GM12873 (cell line): ENCODE data around the gene KLRF2.

Experiments
- CTCF ChIP-seq: IDR thresholded peaks from 2 replicates; pipeline ENCODE4 v1.5.1; 2012; ENCODE audit warnings: low read depth, mild to moderate bottlenecking, moderate library complexity, low read length, control low read depth; ENCODE audit not compliant: insufficient read depth; ENCODE audit errors: missing control alignments

KLRF2 gene

GRCh38 chr12:9888665-9889273 is 7.5 kb downstream of the KLRF2 start:
- TF ChIP-seq CTCF = no peak

GRCh38 chr12:9895215-9895971 is 14.1 kb downstream of the KLRF2 start:
- TF ChIP-seq CTCF = no peak

GRCh38 chr12:9897535-9897934 is 16.2 kb downstream of the KLRF2 start:
- no peak for TF ChIP-seq CTCF

- no peak for TF ChIP-seq CTCF
Measured at GRCh38 chr12:9899209-9899608, 17.9 kb downstream of the KLRF2 start.

GRCh38 chr12:9900930-9901329 is 19.6 kb downstream of the KLRF2 start:
- no peak for TF ChIP-seq CTCF

GRCh38 chr12:9902539-9903228 is 21.4 kb downstream of the KLRF2 start:
- no peak for TF ChIP-seq CTCF

- no peak for TF ChIP-seq CTCF
Measured at GRCh38 chr12:9906873-9907272, 25.6 kb downstream of the KLRF2 start.
